Astrocyte of the spinal cord (primary cell): ENCODE results near the gene NTN5.
A peak's percentile ranks its signal among the peaks of the same experiment; 100 is the strongest.

Experiments
- DNase-seq: peaks from one replicate; pipeline ENCODE4 v3.0.0; 2011; ENCODE audit warnings: low read depth, low spot score
- H3K4me3 ChIP-seq: 2 replicates; pipeline ENCODE4 v1.5.1; 2011; ENCODE audit warnings: low read depth, mild to moderate bottlenecking, low read length, moderate library complexity
- in situ Hi-C: cut with HindIII; loops from 2 replicates; pipeline ENCODE4 v1.10.0; 2017; ENCODE audit warnings: low sequenced_read_pairs
- TF ChIP-seq, protein P1 (sequence below): IDR thresholded peaks from 2 replicates; pipeline ENCODE4 v1.5.1; 2012; ENCODE audit warnings: low read depth, mild to moderate bottlenecking, low read length, inconsistent platforms

NTN5 gene

DNA sequence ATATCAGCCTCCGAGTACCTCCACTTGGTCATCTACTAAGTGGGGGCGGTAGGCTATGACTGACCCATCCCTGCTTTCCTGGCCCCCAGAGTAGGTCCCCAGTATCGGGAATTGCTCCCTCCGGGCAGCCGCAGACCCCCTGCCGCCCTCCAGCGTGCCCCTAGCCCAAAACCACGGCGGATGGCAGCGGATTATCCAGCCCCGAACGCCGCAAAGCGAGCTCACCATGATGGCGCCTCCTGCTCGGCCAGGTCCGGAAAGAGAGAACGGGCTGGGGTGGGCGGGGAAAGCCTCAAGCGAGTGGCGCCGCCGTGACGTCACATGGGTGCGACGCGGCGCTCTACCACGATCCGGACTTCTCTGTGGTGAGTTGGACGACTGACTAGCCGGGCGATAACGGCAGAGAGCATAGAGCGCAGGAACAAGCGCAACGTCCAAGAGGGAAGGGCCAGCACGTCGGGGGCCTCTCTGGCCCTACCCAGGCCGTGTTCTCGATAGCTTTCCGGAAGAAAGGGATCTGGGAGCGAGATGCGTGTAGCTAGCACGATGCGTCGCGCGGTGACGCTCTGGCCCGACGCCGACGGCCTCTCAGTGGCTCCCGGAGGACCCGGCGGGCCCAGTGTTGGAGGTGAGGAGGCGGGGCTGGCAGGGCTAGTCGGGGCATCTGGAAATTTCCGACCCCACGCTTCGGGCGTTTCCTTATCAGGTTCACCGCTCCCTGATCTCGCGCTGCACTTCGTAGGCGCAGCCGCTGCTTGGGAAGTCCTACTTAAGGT lies 53.7 kb downstream of the NTN5 start, which contains the start of the genes RPL18 and SPHK2:
RPL18 (minus strand) TSS at position 263 of the 776 bp plus-strand sequence; CDS start at position 228, 35 bp downstream.
SPHK2 (plus strand) TSS at position 591 of the 776 bp plus-strand sequence. CDS start 1,009 bp downstream, outside the sequence.
- TF ChIP-seq, protein P1, sequence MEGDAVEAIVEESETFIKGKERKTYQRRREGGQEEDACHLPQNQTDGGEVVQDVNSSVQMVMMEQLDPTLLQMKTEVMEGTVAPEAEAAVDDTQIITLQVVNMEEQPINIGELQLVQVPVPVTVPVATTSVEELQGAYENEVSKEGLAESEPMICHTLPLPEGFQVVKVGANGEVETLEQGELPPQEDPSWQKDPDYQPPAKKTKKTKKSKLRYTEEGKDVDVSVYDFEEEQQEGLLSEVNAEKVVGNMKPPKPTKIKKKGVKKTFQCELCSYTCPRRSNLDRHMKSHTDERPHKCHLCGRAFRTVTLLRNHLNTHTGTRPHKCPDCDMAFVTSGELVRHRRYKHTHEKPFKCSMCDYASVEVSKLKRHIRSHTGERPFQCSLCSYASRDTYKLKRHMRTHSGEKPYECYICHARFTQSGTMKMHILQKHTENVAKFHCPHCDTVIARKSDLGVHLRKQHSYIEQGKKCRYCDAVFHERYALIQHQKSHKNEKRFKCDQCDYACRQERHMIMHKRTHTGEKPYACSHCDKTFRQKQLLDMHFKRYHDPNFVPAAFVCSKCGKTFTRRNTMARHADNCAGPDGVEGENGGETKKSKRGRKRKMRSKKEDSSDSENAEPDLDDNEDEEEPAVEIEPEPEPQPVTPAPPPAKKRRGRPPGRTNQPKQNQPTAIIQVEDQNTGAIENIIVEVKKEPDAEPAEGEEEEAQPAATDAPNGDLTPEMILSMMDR = no peak
- in situ Hi-C loops = no loop called here
- DNase-seq = peak; percentile 100
- peak within 1 kb of the TSS; percentile 95 for H3K4me3 ChIP-seq

DNA sequence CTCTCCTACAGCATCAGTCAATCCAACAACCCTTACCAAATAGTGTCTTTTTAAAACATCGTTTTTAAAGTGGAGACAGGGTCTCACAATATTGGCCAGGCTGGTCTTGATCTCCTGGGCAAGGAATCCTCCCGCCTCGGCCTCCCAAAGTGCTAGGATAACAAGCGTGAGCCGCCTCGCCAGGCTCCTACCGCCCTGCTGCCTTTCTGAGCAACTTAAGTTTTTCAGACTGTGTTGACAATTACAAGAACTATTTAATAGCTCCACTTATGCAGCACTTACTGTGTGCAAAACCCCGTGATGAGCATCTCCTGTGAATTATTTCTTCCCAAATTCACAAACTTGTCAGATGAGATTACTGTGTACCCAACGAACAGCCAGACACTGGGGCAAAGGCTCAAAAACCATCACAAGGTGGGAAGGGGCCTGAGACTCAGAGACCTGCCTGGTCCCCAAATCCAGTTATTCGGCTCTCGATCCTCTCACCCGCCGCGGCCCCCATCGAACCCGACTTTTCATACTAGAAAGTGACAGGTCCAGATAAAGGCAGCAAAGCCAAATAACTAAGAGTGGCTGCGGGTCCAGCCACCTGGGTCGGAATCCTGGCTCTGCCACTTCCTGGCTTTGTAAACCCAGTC lies 54.4 kb downstream of the NTN5 start:
- TF ChIP-seq, protein P1 = no peak
- H3K4me3 ChIP-seq = peak overlapping the region; percentile 95
- in situ Hi-C loops = no loop called here
- no peak for DNase-seq

DNA sequence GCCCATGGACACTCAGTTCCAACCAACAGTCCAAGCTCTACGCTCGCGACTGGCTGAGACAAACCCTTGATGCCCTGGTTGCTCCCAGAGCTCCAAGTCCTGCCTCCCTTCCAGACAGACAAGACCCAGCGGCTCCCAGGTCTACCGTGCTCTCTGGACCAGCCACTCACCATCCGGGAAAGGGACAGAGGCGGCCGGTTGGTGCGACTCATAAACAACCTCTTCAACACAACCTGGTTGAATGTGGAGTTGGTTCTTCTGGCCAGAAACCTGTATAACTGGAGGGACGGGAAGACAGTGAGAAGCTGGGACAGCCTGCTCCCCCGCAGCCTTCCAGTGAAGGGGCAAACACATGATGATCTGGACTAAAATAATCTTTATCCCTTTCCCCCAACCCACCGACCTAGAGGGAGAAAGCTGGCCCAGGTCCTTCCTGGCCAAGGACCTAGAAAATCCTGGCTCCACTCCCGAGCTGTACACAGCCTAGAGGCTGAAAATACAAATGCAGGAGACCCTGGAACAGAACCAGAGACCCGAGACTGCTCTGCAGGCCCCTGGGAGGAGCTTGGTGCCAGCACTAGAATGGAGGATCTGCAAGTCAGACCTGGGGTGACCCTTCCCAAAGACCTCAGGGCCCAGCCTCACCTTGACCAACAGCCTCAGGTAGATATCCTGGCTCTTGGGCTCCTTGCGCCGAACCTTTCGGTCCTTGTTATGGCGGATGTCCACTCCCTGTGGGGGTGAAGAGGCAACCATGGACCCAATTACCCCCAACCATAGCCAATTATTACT lies 55.5 kb downstream of the NTN5 start:
- H3K4me3 ChIP-seq = peak overlapping the region; percentile 95
- in situ Hi-C loops = no loop called here
- DNase-seq = peak; percentile 30
- TF ChIP-seq, protein P1 = no peak

DNA sequence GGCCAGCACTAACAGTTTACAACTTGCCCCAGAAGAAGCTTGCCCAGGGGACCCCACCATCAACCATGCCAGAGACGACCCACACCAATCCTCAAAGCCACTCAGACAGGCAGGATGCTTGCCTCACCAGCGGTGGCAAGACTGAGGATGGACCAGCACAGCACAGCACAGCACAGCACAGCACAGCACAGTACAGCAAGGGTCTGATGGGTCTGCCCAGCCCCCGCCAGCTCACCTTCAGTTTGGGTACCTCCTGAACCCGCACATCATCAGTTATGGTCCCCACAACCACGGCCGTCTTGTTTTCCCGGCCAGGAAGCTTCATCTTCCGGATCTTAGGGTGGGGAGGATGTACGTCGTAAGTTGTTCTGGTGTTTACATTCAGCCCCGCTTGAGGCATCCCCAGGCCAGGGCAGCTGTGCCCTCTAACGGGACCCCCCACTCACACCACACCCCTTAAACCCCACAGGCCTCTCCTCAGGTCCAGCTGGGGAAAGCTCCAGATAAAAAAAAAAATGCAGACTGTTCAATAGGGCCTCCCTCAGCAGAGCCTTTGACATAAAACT lies 56.2 kb downstream of the NTN5 start:
- TF ChIP-seq, protein P1 = no peak
- DNase-seq = no peak
- in situ Hi-C loops = no loop called here
- H3K4me3 ChIP-seq = peak overlapping the region; percentile 95

DNA sequence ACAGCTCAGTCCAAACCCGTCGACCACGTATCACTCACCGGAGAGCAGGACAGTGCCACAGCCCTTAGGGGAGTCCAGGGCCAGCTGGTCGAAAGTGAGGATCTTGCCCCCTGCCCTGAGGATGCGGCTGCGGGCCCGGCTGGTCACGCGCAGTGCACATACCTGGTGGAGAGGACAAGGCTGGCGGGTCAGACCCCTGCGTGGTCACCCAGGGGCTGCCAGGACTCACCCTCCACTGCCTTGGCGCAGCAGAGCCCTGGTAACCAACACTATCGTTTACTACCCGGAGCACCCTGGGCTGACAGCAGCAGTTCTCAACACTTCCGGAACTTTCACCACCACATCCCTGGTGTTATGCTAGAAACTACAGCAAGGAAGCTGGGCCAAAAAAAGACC lies 56.8 kb downstream of the NTN5 start:
- TF ChIP-seq, protein P1 = no peak
- H3K4me3 ChIP-seq = no peak overlapping the region
- no peak for DNase-seq
- in situ Hi-C loops = no loop called here
